Loucy (cell line): ENCODE data around the gene NCOA5.

Source experiments
- H2AFZ ChIP-seq: fragments of 200-600 bp; sonication (generic); 2 replicates; pipeline ENCODE4 v1.6.0; 2016; ENCODE audit warnings: antibody characterized with exemption, mild to moderate bottlenecking, low read length, moderate library complexity
- H3F3A ChIP-seq: fragments of 200-600 bp; 2 replicates; pipeline ENCODE4 v1.6.0; 2016; ENCODE audit warnings: antibody characterized with exemption, low read depth, mild to moderate bottlenecking
- H3K27me3 ChIP-seq: fragments of 200-600 bp; sonication (generic); 2 replicates; pipeline ENCODE4 v1.6.1; 2014; ENCODE audit warnings: low read length, mild to moderate bottlenecking; ENCODE audit not compliant: insufficient read depth, poor library complexity, severe bottlenecking
- H3K36me3 ChIP-seq: fragments of 200-600 bp; sonication (generic); 2 replicates; pipeline ENCODE4 v1.6.1; 2016; ENCODE audit warnings: low read length; ENCODE audit not compliant: insufficient read depth
- H3K4me1 ChIP-seq: fragments of 200-600 bp; sonication (generic); 2 replicates; pipeline ENCODE4 v1.5.1; 2014; ENCODE audit warnings: low read length, mild to moderate bottlenecking; ENCODE audit not compliant: insufficient read depth, poor library complexity, severe bottlenecking
- H3K4me2 ChIP-seq: fragments of 200-600 bp; sonication (generic); 2 replicates; pipeline ENCODE4 v1.6.0; 2014; ENCODE audit warnings: antibody characterized with exemption, low read length, low read depth, mild to moderate bottlenecking; ENCODE audit not compliant: poor library complexity, severe bottlenecking
- H3K4me3 ChIP-seq: fragments of 200-600 bp; sonication (generic); 2 replicates; pipeline ENCODE4 v1.5.1; 2014; ENCODE audit warnings: low read length, mild to moderate bottlenecking, mixed read lengths; ENCODE audit not compliant: poor library complexity, severe bottlenecking
- H3K79me2 ChIP-seq: fragments of 200-600 bp; sonication (generic); 2 replicates; pipeline ENCODE4 v1.6.1; 2014; ENCODE audit warnings: low read length; ENCODE audit not compliant: insufficient read depth
- H3K9ac ChIP-seq: fragments of 200-600 bp; sonication (generic); 2 replicates; pipeline ENCODE4 v1.6.0; 2014; ENCODE audit warnings: mild to moderate bottlenecking, low read depth, low read length, moderate library complexity; ENCODE audit not compliant: poor library complexity, severe bottlenecking
- H3K9me2 ChIP-seq: fragments of 200-600 bp; sonication (generic); replicated peaks from 2 replicates; pipeline ENCODE4 v1.6.1; 2016; ENCODE audit warnings: low read depth, low read length, mixed read lengths
- H3K9me3 ChIP-seq: fragments of 200-600 bp; sonication (generic); 2 replicates; pipeline ENCODE4 v1.6.1; 2014; ENCODE audit warnings: mild to moderate bottlenecking, antibody characterized with exemption, low read length, low read depth; ENCODE audit not compliant: insufficient read depth
- H4K20me1 ChIP-seq: fragments of 200-600 bp; sonication (generic); 2 replicates; pipeline ENCODE4 v1.6.0; 2014; ENCODE audit warnings: antibody characterized with exemption, low read length, mild to moderate bottlenecking; ENCODE audit not compliant: insufficient read depth, poor library complexity, severe bottlenecking
- EZH2phosphoT487 ChIP-seq: fragments of 200-600 bp; IDR thresholded peaks from 2 replicates; pipeline ENCODE4 v1.6.1; 2018; ENCODE audit warnings: antibody characterized with exemption, mild to moderate bottlenecking, moderate library complexity, borderline replicate concordance
- TF ChIP-seq, protein P1 (sequence below): fragments of 200-600 bp; sonication (generic); conservative IDR thresholded peaks from 2 replicates; pipeline ENCODE4 v1.5.1; 2014; ENCODE audit warnings: mild to moderate bottlenecking, antibody characterized with exemption, low read length

Gene NCOA5

DNA sequence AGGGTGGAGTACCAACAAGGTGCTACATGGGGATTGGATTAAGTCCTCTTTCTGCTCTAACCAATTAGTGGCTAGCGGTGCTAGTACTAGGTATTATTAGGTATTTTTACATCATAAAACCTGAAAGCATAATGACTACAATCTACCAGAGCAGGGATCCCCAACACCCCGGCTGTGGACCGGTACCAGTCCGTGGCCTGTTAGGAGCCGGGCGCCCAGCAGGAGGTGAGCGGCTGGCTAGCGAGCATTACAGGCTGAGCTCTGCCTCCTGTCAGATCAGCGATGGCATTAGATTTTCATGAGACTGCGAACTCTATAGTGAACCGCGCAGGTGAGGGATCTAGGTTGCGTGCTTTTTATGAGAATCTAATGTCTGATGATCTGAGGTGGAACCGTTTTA, 19.2 kb upstream of the NCOA5 start:
- Histone ChIP-seq H3K9me2 (no peaks in the 10 kb centered on the region), H3K79me2 (no peaks in the 10 kb centered on the region), H3K4me1 (no peaks in the 10 kb centered on the region), H3K4me3 (no peak overlapping the region), H4K20me1 (no peaks in the 10 kb centered on the region), H2AFZ (no peak overlapping the region), H3K4me2 (no peak overlapping the region), H3F3A (no peaks in the 10 kb centered on the region), H3K9me3 (no peaks in the 10 kb centered on the region), H3K27me3 (no peaks in the 10 kb centered on the region), H3K9ac (no peak overlapping the region), H3K36me3 (no peaks in the 10 kb centered on the region)
- TF ChIP-seq EZH2phosphoT487: no peak
- TF ChIP-seq, protein P1, sequence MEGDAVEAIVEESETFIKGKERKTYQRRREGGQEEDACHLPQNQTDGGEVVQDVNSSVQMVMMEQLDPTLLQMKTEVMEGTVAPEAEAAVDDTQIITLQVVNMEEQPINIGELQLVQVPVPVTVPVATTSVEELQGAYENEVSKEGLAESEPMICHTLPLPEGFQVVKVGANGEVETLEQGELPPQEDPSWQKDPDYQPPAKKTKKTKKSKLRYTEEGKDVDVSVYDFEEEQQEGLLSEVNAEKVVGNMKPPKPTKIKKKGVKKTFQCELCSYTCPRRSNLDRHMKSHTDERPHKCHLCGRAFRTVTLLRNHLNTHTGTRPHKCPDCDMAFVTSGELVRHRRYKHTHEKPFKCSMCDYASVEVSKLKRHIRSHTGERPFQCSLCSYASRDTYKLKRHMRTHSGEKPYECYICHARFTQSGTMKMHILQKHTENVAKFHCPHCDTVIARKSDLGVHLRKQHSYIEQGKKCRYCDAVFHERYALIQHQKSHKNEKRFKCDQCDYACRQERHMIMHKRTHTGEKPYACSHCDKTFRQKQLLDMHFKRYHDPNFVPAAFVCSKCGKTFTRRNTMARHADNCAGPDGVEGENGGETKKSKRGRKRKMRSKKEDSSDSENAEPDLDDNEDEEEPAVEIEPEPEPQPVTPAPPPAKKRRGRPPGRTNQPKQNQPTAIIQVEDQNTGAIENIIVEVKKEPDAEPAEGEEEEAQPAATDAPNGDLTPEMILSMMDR: no peak

DNA sequence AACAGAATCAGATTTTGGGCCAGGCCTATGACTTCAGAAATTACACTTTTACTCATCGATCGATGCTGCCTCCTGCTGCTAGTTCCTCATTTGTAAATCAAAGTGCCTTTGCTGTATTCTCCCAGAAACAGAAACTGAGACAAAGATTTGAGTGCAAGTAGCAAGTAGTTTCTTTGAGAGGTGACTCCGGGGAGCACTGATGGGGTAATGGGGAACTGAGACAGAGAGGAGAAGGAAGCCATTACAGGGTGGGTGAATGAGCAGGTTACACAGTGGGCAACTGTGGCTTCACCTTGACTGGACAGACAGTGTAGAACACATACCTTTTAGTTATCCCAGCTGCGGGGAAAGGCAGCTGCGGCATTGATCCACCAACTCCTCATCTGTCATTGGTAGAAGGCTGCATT, 18.7 kb upstream of the NCOA5 start:
- H3K4me3 ChIP-seq: no peak overlapping the region

DNA sequence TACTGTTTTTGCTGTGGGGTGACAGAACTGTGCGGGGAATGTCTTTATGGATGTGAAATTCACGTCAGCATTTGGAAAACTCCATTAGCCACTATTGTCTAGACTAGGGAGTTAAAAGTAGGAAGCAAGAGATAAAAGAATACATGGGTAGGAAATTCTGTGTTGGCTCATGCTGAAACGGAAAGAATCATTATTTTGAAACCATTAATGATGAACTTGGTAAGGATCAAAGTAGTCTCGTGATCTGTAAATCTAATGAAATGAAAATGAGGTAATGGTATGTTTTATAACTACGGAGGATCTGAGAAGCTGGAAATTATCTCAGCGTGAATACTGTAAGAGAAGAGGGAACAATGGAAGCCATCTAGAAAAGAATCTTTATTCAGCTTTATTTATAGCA, 17.3 kb upstream of the NCOA5 start:
- Histone ChIP-seq H3K9me2 (no peaks in the 10 kb centered on the region), H3K36me3 (no peaks in the 10 kb centered on the region), H3K4me2 (no peak overlapping the region), H2AFZ (no peak overlapping the region), H3K9ac (no peak overlapping the region), H3K4me3 (no peak overlapping the region), H3F3A (no peaks in the 10 kb centered on the region), H3K27me3 (no peaks in the 10 kb centered on the region), H3K4me1 (no peaks in the 10 kb centered on the region), H3K79me2 (no peaks in the 10 kb centered on the region), H3K9me3 (no peaks in the 10 kb centered on the region), H4K20me1 (no peaks in the 10 kb centered on the region)
- TF ChIP-seq, protein P1: no peak
- no peak for TF ChIP-seq EZH2phosphoT487

More for the DNA sequence above, 18.7 kb upstream of the NCOA5 start:
- Histone ChIP-seq H4K20me1 (no peaks in the 10 kb centered on the region), H3F3A (no peaks in the 10 kb centered on the region), H3K9ac (no peak overlapping the region), H3K79me2 (no peaks in the 10 kb centered on the region), H3K4me2 (no peak overlapping the region), H3K9me3 (no peaks in the 10 kb centered on the region), H3K27me3 (no peaks in the 10 kb centered on the region), H3K36me3 (no peaks in the 10 kb centered on the region), H3K4me1 (no peaks in the 10 kb centered on the region), H2AFZ (no peak overlapping the region), H3K9me2 (no peaks in the 10 kb centered on the region)
- TF ChIP-seq, protein P1: no peak
- TF ChIP-seq EZH2phosphoT487: no peak
